Measurements from ENCODE around the gene TTC14.

The TTC14 gene

DNA sequence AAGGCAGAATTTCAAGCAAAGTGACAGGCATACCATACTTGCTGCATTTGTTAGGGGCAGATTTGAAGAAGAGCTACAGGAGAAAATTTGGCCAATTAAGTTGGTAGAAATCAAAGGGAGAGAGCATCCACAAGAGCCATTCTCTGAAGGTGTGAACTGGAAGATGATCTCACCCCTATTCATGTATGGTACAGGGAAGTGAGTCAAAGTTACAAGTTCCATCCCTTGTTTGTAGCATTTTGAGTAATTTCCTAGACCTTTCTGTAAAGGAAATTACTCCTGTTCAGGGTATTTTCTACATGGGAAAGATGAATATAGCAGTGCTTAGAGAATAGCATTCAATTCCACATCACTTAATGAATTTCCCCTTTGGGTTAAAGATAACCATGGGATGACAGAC is 28.4 kb downstream of the TTC14 start:
- DNase-seq (ENCODE audit: low read depth), result no peak

DNA sequence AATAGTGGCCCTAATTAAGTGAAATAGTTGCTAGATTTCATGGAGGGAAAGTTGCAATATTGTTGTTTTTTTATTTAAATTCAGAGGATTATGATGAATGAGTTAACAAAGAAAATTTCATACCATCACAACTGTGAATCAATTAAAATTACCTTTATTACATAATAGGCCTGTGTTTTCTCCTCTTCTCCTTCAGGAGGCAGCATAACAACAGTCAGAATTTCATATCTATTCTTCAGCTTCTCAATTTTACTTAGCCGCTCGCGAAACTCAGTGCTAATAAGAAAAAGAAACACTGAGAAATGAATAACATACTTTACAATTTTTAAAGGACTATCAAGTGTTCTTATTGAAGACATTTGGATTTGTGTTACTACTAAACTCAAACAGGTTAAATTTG is 29.4 kb downstream of the TTC14 start:
- no peak for DNase-seq (ENCODE audit: low read depth)

DNA sequence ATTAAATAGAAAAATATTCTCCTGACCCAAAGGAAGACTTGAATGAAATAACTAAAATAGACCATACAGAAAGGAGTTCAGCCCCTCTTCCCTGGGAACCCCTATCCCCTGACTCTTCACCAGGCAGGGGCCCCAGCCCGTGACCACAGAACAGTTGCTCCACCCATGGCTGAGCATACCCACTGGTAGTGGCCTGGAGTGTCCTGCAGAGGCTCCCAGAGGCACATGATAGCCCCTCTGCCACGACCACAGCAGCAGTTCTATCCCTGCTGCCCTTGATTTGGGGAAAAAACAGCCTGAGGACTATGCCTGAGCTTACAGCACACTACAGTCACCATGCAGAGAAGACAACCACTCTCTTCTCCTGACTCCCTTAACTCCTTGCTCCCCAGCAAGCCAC is 31.8 kb downstream of the TTC14 start:
- DNase-seq (ENCODE audit: low read depth), result no peak

DNA sequence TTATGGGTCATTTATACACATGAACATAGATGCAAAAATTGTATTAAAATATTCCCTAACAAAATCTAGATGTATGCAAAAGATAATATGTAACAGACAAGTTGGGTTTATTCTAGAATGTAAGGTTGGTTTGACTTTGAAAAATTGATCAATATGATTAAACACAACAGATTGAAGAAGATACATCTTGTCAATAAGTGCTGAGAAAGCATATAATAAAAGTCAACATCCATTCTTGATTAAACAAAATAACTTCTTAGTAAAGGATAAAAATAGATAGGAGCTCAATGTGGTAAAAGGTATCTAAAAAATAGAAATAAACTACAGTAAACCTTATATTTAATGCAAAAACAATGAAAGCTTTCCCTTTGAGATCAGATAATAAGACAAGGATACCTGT is 39.0 kb downstream of the TTC14 start:
- DNase-seq (ENCODE audit: low read depth), result no peak

DNA sequence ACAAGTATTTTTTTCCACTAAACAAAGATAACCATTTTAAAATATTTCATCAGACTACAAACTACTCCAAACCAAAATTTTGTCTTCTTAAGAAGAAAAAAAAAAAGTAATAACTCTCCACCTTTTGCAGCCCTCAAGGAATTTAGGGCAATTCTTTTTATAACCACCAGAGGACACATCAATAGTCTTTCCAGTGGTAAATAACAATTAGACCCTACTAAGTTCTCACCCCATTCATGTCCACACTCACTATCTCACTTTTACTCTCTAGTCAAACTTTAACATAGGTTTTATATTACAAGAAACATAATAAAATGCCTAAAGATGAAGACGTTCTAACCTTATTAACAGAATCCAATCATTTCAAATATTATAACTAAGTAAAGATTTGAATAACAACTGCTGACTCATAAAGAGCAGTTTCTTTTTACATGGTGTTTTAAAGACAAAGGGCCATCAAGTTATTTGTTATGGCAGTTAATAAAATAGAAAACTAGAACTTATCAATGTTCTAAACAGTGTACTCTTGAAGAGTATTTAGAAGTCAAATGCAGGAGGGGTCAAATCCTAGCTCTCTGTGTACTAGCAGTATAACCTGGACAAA is 44.3 kb downstream of the TTC14 start:
- no peak for DNase-seq (ENCODE audit: low read depth)

DNA sequence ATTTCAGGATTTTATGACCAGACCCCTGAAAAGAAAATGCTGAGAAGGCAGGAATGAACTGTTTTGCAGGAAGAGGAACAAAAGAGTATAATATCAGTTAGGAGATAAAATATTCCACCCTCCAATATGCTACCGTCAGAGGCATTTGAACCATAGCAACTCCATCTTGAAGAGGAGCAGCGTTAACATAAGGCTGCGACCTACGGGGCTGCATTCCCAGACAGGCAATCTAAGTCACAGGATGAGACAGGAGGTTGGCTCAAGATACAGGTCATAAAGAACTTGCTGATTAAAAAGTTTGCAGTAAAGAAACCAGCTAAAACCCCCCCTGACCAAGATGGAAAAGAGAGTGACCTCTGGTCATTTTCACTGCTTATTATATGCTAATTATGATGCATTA is 54.4 kb downstream of the TTC14 start:
- no peak for DNase-seq (ENCODE audit: low read depth)

DNA sequence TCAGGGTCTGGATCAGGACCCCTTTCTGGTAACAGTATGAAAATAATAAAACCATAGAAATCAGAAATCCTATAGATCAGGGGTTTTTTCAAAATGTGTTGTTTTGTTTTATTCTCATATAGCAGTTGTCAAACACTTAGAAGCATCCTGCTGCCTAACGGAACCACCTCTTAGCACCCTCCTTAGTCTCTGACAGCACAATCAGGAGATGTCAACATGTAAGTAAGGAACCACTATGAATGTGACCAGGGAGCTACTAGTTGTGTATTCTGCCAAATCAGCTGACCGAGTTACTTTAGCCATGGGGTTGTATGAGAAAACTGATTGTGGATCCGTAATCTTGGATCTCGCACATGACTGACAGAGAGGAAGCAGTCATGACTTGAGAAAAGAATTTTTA is 55.1 kb downstream of the TTC14 start:
- DNase-seq (ENCODE audit: low read depth), result no peak
